ENCODE measurements around the gene IMMP2L.

IMMP2L gene

GRCh38 chr7:111556977-111557376, 5.3 kb downstream of the IMMP2L start:
- no peak for DNase-seq

- DNase-seq: no peak
These were observed 8.2 kb downstream of the IMMP2L start for GRCh38 chr7:111554086-111554485.

- DNase-seq: no peak
These were observed 21.2 kb downstream of the IMMP2L start for GRCh38 chr7:111541067-111541466.

- no peak for DNase-seq
These were observed 22.0 kb downstream of the IMMP2L start for GRCh38 chr7:111540199-111540815.

GRCh38 chr7:111537134-111537533, 25.2 kb downstream of the IMMP2L start:
- no peak for DNase-seq

- no peak for DNase-seq
These were observed 27.0 kb downstream of the IMMP2L start for GRCh38 chr7:111535142-111535870.

GRCh38 chr7:111532625-111533024, 29.7 kb downstream of the IMMP2L start:
- no peak for DNase-seq

GRCh38 chr7:111531993-111532392, 30.3 kb downstream of the IMMP2L start:
- DNase-seq: no peak

GRCh38 chr7:111530356-111530668, 32.0 kb downstream of the IMMP2L start:
- DNase-seq: no peak

- DNase-seq: no peak
These were observed 32.6 kb downstream of the IMMP2L start for GRCh38 chr7:111529507-111530355.

GRCh38 chr7:111528331-111528730, 34.0 kb downstream of the IMMP2L start:
- no peak for DNase-seq

GRCh38 chr7:111527545-111527944, 34.7 kb downstream of the IMMP2L start:
- no peak for DNase-seq

- DNase-seq: no peak
These were observed 37.2 kb downstream of the IMMP2L start for GRCh38 chr7:111525100-111525499.

- no peak for DNase-seq
These were observed 40.6 kb downstream of the IMMP2L start for GRCh38 chr7:111521660-111522059.

- no peak for DNase-seq
These were observed 44.0 kb downstream of the IMMP2L start for GRCh38 chr7:111518264-111518663.

- no peak for DNase-seq
These were observed 44.7 kb downstream of the IMMP2L start for GRCh38 chr7:111517549-111517951.

GRCh38 chr7:111516612-111517011, 45.7 kb downstream of the IMMP2L start:
- DNase-seq: no peak

- DNase-seq: no peak
These were observed 48.7 kb downstream of the IMMP2L start for GRCh38 chr7:111513566-111513965.

- no peak for DNase-seq
These were observed 50.4 kb downstream of the IMMP2L start for GRCh38 chr7:111511845-111512244.

- DNase-seq: no peak
These were observed 51.5 kb downstream of the IMMP2L start for GRCh38 chr7:111510584-111511378.

- no peak for DNase-seq
These were observed 52.2 kb downstream of the IMMP2L start for GRCh38 chr7:111510062-111510461.

- no peak for DNase-seq
These were observed 53.0 kb downstream of the IMMP2L start for GRCh38 chr7:111509288-111509687.

- no peak for DNase-seq
These were observed 53.9 kb downstream of the IMMP2L start for GRCh38 chr7:111508387-111508786.
